Upper lobe of left lung (tissue), 6 donors: ENCODE results near the gene PKLR. TPM values are rescaled to one million over a fixed set of nuclear protein-coding genes. Genes with fewer than 3 reads are reported as not detected.

Source experiments
- ATAC-seq, 2 donors: fragments of 200-7000 bp; cut with Tn5 transposase; one replicate each; pipeline ENCODE4 v1.9.1; 2022; ENCODE audit warnings: mild to moderate bottlenecking in 2 of 2, moderate library complexity in 2 of 2; ENCODE audit not compliant: low FRiP score in 2 of 2
- DNase-seq, 2 donors: peaks; one replicate each; pipeline ENCODE4 v3.0.0-alpha.2; 2019 to 2020
- H3K27ac ChIP-seq, 4 donors: fragments of 200-600 bp; sonication (generic); one replicate each; pipeline ENCODE4 v1.5.1; 2016 to 2019
- H3K27me3 ChIP-seq, 4 donors: fragments of 200-600 bp; sonication (generic); one replicate each; pipeline ENCODE4 v1.5.1; 2017 to 2019
- H3K36me3 ChIP-seq, 4 donors: fragments of 200-600 bp; sonication (generic); one replicate each; pipeline ENCODE4 v1.5.1; 2016 to 2019
- H3K4me1 ChIP-seq, 4 donors: fragments of 200-600 bp; sonication (generic); one replicate each; pipeline ENCODE4 v1.5.1; 2018 to 2019
- H3K4me3 ChIP-seq, 4 donors: fragments of 200-600 bp; sonication (generic); one replicate each; pipeline ENCODE4 v1.5.1; 2017 to 2019; ENCODE audit warnings: mild to moderate bottlenecking in 2 of 4, moderate library complexity in 1 of 4
- H3K9me3 ChIP-seq, 4 donors: fragments of 200-600 bp; sonication (generic); one replicate each; pipeline ENCODE4 v1.5.1; 2018 to 2019
- CTCF ChIP-seq, 6 experiments: fragments of 450-650 bp in 4 of 6; fragments of 200-600 bp in 2 of 6; sonication (generic) in 2 of 6; IDR thresholded peaks; one replicate each; pipeline ENCODE4 v1.5.1; 2016 to 2019; ENCODE audit warnings: antibody characterized with exemption in 6 of 6
- EP300 ChIP-seq, 4 donors: sonication (generic); formaldehyde crosslinking; IDR thresholded peaks; one replicate each; pipeline ENCODE4 v1.5.1; 2017; ENCODE audit warnings: antibody characterized with exemption in 4 of 4, control low read depth in 2 of 4
- POLR2A ChIP-seq, 4 donors: fragments of 450-650 bp; IDR thresholded peaks; one replicate each; pipeline ENCODE4 v1.5.1; 2016 to 2017; ENCODE audit warnings: antibody characterized with exemption in 4 of 4, mild to moderate bottlenecking in 2 of 4
- POLR2AphosphoS5 ChIP-seq, 2 donors: sonication (generic); formaldehyde crosslinking; IDR thresholded peaks; one replicate each; pipeline ENCODE4 v1.5.1; 2017; ENCODE audit warnings: antibody characterized with exemption in 2 of 2
- WGBS, 2 donors: methylation state at CpG; one replicate each; pipeline ENCODE4 v1.1.5; 2017 to 2018; 5-methylcytosine and 5-hydroxymethylcytosine counted together
- total RNA-seq, 6 donors: library from RNA; depleted of rRNA in 4 of 6; stranded (reverse); fragments of >200 nt in 4 of 6; gene quantifications; one replicate each; pipeline versions ENCODE4 v1.1.0 to v1.2.1, GENCODE V29; 2016 to 2021
- donor health status: DM: no; HTN: no; CAD: no; lungs with moderate emphysema.
- donor health status: DM: no; HTN: yes; CAD: no; lungs with severe emphysema.

Gene PKLR
- total RNA-seq, 6 donors from 2014 or later, result 0.14 to 0.17 TPM; not detected in 4

- no peak for ATAC-seq
- no peak for TF ChIP-seq EP300 (IDR thresholded peaks at IDR 0.05)
- TF ChIP-seq CTCF (IDR thresholded peaks at IDR 0.05), result no peak
- DNase-seq, result peak; percentile 37 to 90
- WGBS, 2 donors, result 3 to 4% methylated on average over 13 to 28 of the region's 28 CpGs
- Histone ChIP-seq H3K9me3 (no peaks in the 10 kb centered on the region), H3K4me1 (peaks cover 32 to 58% (median 40%) of the 10 kb centered on the region in 4 donors), H3K27ac (peak overlapping the region; percentile 84 to 97 (median 96)), H3K36me3 (peaks cover 0 to 25% (median 16%) of the 10 kb centered on the region in 4 donors), H3K27me3 (no peaks in the 10 kb centered on the region), H3K4me3 (peak overlapping the region; percentile 73 to 94 (median 85))
These were observed 21.3 kb upstream of the PKLR start for GRCh38 chr1:155322571-155322952.

- no peak for DNase-seq
- Histone ChIP-seq H3K4me1 (peaks cover 32 to 58% (median 40%) of the 10 kb centered on the region in 4 donors), H3K4me3 (peak overlapping the region in 3 of 4 donors; percentile 73 to 87 (median 83)), H3K9me3 (no peaks in the 10 kb centered on the region), H3K27me3 (no peaks in the 10 kb centered on the region), H3K27ac (peak overlapping the region; percentile 84 to 97 (median 96)), H3K36me3 (peaks cover 0 to 24% (median 15%) of the 10 kb centered on the region in 4 donors)
- TF ChIP-seq POLR2A (IDR thresholded peaks at IDR 0.05) (no peak), CTCF (IDR thresholded peaks at IDR 0.05) (no peak), POLR2AphosphoS5 (IDR thresholded peaks at IDR 0.05) (no peak), EP300 (IDR thresholded peaks at IDR 0.05) (no peak)
- 54 to 60% methylated on average over 18 to 27 of the region's 27 CpGs for WGBS, 2 donors
- ATAC-seq, result no peak
These were observed 20.6 kb upstream of the PKLR start for GRCh38 chr1:155321639-155322503.

GRCh38 chr1:155320661-155321617 is 19.7 kb upstream of the PKLR start, which contains the start of gene RUSC1:
TSS of gene RUSC1 (plus strand) at chr1:155320894. CDS start at chr1:155321774, 880 bp downstream.
- 17 to 21% methylated on average over 45 to 46 of the region's 51 CpGs for WGBS, 2 donors
- TF ChIP-seq POLR2A (IDR thresholded peaks at IDR 0.05) (peak in 1 of 4 donors; percentile 51), CTCF (IDR thresholded peaks at IDR 0.05) (peak in 1 of 6 experiments; percentile 14), EP300 (IDR thresholded peaks at IDR 0.05) (no peak), POLR2AphosphoS5 (IDR thresholded peaks at IDR 0.05) (no peak)
- H3K27ac ChIP-seq, result peak within 1 kb of the TSS; percentile 55 to 97 (median 96)
- H3K9me3 ChIP-seq, result no peaks in the 10 kb centered on the region
- peaks cover 0 to 24% (median 17%) of the 10 kb centered on the region in 4 donors for H3K36me3 ChIP-seq
- peak within 1 kb of the TSS; percentile 5 to 73 (median 45) for H3K4me3 ChIP-seq
- DNase-seq (peak; percentile 72 to 95), ATAC-seq (peak in 1 of 2 donors; percentile 45)
- no peaks in the 10 kb centered on the region for H3K27me3 ChIP-seq
- H3K4me1 ChIP-seq, result peaks cover 32 to 51% (median 40%) of the 10 kb centered on the region in 4 donors

- Histone ChIP-seq H3K9me3 (no peaks in the 10 kb centered on the region), H3K27ac (peak overlapping the region in 2 of 4 donors; percentile 94 to 97), H3K4me3 (peak overlapping the region in 3 of 4 donors; percentile 42 to 73 (median 48)), H3K4me1 (peaks cover 28 to 44% (median 34%) of the 10 kb centered on the region in 4 donors), H3K27me3 (no peaks in the 10 kb centered on the region), H3K36me3 (peaks cover 0 to 27% (median 21%) of the 10 kb centered on the region in 4 donors)
- no peak for ATAC-seq
- 43 to 56% methylated on average over 11 of the region's 11 CpGs for WGBS, 2 donors
- no peak for DNase-seq
- TF ChIP-seq POLR2A (IDR thresholded peaks at IDR 0.05) (no peak), EP300 (IDR thresholded peaks at IDR 0.05) (no peak), CTCF (IDR thresholded peaks at IDR 0.05) (no peak), POLR2AphosphoS5 (IDR thresholded peaks at IDR 0.05) (no peak)
These were observed 19.0 kb upstream of the PKLR start for GRCh38 chr1:155320252-155320651.
